Fibroblast of skin of left quadriceps (primary cell): ENCODE data around the gene GNL3.
"Not testable (repeated sequence)": the region's sequence is repeated elsewhere in the genome, so short reads cannot be mapped to it uniquely, and the experiment has no call there.

ENCODE experiments used
- DNase-seq, 2 experiments: peaks; one replicate each; pipeline ENCODE4 v3.0.0-alpha.2; 2013; ENCODE audit warnings: low read depth in 2 of 2

GNL3 gene, protein sequence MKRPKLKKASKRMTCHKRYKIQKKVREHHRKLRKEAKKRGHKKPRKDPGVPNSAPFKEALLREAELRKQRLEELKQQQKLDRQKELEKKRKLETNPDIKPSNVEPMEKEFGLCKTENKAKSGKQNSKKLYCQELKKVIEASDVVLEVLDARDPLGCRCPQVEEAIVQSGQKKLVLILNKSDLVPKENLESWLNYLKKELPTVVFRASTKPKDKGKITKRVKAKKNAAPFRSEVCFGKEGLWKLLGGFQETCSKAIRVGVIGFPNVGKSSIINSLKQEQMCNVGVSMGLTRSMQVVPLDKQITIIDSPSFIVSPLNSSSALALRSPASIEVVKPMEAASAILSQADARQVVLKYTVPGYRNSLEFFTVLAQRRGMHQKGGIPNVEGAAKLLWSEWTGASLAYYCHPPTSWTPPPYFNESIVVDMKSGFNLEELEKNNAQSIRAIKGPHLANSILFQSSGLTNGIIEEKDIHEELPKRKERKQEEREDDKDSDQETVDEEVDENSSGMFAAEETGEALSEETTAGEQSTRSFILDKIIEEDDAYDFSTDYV

DNA sequence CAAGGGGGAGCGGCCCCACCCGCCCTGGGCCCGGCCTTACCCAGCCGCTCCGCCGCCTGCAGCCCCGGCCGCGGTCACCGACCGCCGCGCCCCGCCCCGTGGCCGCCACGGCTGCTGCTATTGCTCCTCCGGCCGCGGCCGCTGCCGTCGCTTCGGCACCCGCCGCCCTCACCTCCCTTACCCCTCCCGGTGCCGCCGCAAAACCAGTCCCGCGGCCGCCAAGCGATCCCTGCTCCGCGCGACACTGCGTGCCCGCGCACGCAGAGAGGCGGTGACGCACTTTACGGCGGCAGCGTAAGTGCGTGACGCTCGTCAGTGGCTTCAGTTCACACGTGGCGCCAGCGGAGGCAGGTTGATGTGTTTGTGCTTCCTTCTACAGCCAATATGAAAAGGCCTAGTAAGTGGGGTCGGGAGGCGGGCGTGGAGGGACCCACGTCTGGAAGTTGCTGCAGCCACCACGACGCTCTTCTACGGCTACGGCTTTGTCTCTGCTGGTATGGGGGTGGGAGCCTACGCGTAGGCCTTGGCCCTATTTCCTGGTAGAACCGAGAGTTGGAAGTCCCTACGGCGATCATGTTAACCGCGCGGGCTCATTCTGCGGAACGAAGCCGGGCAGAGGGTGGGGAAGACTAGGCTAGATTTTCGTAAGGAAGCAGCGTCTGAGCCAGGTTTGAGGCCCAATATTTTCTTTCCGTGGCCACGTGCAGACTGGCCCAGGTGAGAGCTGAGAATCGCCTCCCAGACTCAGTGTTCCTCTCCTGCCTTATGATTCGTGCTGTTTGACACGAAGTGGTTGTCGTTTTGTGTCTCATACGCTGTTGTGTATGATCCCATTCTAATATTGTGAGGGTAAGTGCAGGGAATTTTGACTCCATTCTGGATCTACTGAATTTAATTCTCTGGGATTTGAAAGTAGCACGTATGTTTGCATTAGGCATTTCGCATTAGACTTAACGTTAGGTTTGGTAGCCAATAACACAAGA, at the start of gene GNL3, which contains the start of gene PBRM1:
Gene GNL3 (plus strand): TSS at position 324 of the 983 bp plus-strand sequence. CDS start 61 bp downstream, at position 385.
Gene PBRM1 (minus strand): TSS at position 205 of the 983 bp plus-strand sequence.
- peak; percentile 89 to 91 for DNase-seq

GRCh38 chr3:52636673-52637072, 49.2 kb upstream of the GNL3 start:
- no peak for DNase-seq

- DNase-seq, result no peak
Observed at GRCh38 chr3:52645549-52645948, 40.3 kb upstream of the GNL3 start.

DNA sequence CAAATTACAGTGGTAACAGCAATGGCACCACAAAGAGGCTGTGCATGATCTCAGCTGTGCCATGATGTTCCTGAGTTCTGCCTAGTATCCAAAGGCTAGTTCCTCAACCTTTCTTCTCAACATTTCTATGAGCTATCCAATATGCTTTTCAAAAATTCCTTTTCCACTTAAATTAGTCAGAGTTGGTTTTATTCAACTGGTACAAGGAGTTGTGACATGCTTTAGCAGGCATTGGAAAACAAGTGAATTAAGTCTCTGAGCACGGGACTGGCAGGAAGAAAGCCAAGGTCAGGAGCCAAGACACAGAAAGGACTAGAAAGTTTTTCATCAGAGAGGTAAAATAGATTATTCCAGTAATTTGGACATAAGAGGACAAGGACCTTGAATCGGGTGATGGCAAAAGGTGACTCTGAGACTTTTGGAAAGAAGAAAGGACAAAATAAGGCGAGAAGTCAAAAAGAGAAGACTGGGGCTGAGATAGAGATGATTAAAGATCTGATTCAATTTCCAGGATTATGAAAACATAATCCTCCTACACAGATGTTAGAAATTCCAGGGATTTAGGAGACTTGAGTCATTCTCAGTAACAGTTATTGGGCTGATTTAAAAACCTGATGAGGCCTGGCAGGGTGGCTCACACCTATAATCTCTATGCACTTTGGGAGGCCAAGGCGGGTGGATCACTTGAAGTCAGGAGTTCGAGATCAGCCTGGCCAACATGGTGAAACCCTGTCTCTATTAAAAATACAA, 36.2 kb upstream of the GNL3 start:
- peak; percentile 21 to 22 for DNase-seq

DNA sequence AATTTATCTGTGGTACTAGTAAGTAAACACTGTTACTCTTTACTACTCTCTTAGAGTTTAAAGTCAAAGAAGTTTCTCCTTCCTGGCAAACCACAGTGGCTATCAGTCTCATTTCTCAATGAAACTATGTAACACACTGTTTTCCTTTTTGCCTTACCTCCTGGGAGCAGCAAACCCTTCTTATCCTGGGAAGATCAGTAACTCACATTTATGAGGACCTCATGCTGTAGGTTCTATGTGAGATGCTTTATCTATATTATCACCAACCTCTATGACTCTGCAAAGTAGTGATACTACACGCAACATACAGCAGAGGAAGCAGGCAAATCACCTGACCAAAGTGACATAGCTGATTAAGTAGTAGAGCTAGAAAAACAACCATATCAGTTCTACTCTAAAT, 35.4 kb upstream of the GNL3 start:
- no peak for DNase-seq

GRCh38 chr3:52651592-52651991, 34.2 kb upstream of the GNL3 start:
- DNase-seq, result no peak

DNA sequence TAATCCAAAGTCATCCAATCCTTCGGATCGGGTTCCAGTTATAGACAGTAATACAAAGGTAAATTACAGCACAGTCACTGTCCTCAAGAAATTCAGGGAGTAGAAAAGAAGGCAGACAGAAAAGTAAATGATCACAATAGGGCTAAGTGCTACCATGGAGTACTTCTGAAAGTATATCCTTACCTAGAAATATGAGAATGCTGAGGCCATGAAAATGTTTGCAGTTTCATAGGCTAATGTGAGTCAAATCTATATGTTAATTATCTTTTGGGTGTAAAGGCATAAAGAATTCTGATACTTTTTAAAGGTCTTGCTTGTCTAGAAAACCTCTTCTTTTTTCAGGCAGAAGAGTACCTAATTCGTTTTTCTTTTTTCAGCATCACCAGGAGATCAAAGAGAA, 29.9 kb upstream of the GNL3 start:
- no peak for DNase-seq

- no peak for DNase-seq
Observed at GRCh38 chr3:52660046-52660445, 25.8 kb upstream of the GNL3 start.

- DNase-seq, result no peak
Observed at GRCh38 chr3:52663098-52663497, 22.7 kb upstream of the GNL3 start.

- DNase-seq, result peak; percentile 99
Observed at GRCh38 chr3:52670621-52671521, 15.0 kb upstream of the GNL3 start.

- no peak for DNase-seq
Observed at GRCh38 chr3:52671676-52672075, 14.2 kb upstream of the GNL3 start.

- not testable (repeated sequence) for DNase-seq
Observed at GRCh38 chr3:52676201-52676600, 9.6 kb upstream of the GNL3 start.

- no peak for DNase-seq
Observed at GRCh38 chr3:52678265-52679198, 7.3 kb upstream of the GNL3 start.

- no peak for DNase-seq
Observed at GRCh38 chr3:52679199-52679538, 6.7 kb upstream of the GNL3 start.

GRCh38 chr3:52679811-52680210, 6.0 kb upstream of the GNL3 start:
- DNase-seq, result no peak

DNA sequence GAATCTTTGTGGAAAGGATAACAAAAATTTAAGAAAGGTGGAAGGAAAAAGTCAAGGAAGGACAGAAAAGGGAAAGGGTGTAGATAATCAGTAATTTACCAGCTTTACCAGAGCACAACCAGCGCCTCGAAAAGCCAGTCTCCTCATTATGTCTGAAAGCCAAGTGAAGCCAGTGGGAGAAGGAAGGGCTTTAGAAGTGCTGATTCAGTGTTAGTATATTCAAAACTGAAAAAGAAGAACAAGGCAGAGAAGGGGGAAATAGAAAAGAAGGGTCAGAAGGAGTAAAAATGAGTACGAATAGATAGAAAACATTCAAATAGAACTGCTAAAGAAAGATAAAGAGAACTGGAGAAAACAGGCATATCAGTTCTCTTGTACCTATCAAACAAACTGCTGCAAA, 4.2 kb upstream of the GNL3 start:
- DNase-seq, result no peak

- DNase-seq, result peak in 1 of 2 experiments; percentile 40
Observed at GRCh38 chr3:52682016-52682415, 3.8 kb upstream of the GNL3 start.

- DNase-seq, result no peak
Observed at GRCh38 chr3:52683611-52684010, 2.2 kb upstream of the GNL3 start.

DNA sequence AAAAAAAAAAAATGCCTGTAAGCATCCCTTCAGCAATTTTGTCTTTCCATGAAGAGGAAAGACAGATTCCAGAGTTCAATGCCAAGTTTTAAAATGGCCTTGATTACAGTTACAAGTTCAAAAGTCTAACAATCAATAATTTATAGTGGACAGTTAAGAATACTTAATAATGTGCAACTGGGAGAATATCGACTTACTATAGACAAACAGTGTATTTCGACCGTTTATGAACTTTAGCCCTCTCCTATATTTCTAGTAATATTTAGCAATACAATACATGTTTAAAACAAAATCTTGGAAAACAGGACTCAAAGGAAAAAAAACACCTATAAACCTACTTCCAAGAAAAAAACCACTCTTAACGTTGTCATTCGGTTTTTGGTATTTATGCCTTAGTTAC, 1.6 kb upstream of the GNL3 start:
- DNase-seq, result no peak
